ENCODE measurements around the gene NTRK2.

NTRK2 gene

GRCh38 chr9:84686068-84686467 is 16.5 kb downstream of the NTRK2 start:
- DNase-seq: no peak

DNA sequence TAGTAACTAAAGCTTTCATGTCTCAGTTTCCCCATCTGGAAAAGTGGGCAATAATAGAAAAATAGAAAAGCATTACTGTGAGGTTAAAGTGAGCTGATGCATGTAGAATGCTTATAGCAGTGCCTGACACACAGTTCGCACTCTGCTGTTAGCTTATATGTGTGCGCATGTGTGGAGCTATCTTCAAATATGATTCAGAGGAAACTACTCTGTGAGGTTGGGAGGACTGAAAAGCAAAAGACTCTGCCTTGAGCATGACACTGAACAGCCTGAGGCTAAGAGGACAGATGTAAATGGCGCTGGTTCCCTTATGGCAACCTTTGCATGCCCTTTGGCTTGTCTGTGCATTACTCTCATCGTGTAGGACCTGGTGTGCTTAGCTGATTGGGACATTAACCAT is 19.4 kb downstream of the NTRK2 start:
- DNase-seq: no peak

GRCh38 chr9:84691634-84692033 is 22.1 kb downstream of the NTRK2 start:
- no peak for DNase-seq

DNA sequence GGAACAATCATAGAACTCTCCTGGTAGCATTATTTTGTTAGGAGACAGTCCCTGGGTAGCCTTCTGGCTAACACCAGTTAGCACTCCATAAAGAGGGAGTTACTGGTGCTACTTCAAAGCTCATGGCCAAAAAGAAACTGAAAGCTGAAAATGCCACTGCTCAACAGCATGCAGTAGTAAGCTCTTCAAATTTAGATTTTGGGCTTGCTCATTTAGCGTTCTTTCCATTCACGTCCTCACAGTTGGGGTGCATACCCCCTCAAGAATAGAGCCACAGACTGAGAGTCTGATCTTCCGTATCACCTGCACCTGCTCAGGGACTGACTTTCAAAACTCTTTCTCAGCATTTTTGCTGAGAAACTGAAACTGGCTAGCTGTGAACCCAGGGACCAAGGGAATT is 24.7 kb downstream of the NTRK2 start:
- no peak for DNase-seq

- DNase-seq: no peak
These were observed 27.5 kb downstream of the NTRK2 start for GRCh38 chr9:84697042-84697441.

- peak; percentile 4 for DNase-seq
These were observed 28.1 kb downstream of the NTRK2 start for GRCh38 chr9:84697509-84698114.

- DNase-seq: no peak
These were observed 28.8 kb downstream of the NTRK2 start for GRCh38 chr9:84698323-84698722.

- DNase-seq: no peak
These were observed 30.5 kb downstream of the NTRK2 start for GRCh38 chr9:84699984-84700383.

DNA sequence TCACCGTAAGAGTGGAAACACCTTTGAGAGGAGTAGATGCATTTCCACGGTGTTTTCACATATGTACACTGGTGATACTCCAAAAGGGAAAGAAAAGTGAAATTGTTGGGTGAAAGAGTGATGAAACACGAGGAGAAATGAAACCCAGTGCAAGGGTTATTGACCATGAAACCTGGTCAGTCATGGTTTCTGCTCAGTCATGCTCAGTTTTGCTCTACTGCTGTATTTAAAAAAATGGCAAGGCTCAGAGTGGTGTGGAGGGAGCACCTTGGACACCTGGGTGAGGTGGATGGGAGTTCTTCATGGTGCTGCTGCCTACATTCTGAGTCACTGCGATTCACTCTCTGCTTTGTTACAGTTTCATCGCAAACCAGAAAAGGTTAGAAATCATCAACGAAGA is 32.3 kb downstream of the NTRK2 start:
- no peak for DNase-seq

GRCh38 chr9:84702471-84702870 is 32.9 kb downstream of the NTRK2 start:
- no peak for DNase-seq

GRCh38 chr9:84703793-84704192 is 34.3 kb downstream of the NTRK2 start:
- no peak for DNase-seq

GRCh38 chr9:84705128-84705527 is 35.6 kb downstream of the NTRK2 start:
- DNase-seq: no peak

DNA sequence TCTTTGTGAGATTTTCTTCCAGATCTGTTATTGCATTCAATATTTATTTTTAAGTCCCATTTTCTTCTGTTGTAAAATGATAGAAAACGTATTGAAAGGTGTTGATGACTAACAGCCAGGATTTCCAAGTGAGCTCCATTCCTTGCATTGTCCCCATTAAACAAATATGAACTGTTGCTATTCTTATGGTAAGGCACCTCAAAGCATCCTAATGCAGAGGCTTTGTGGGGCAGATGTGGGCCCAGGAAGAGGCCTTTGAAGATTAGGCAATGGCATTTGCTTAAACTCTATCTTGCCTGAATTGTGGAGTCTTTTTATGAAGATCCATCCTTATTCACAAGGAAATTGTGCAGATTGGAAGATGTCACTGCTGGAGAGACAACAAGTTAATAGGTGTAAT is 38.9 kb downstream of the NTRK2 start:
- DNase-seq: no peak

DNA sequence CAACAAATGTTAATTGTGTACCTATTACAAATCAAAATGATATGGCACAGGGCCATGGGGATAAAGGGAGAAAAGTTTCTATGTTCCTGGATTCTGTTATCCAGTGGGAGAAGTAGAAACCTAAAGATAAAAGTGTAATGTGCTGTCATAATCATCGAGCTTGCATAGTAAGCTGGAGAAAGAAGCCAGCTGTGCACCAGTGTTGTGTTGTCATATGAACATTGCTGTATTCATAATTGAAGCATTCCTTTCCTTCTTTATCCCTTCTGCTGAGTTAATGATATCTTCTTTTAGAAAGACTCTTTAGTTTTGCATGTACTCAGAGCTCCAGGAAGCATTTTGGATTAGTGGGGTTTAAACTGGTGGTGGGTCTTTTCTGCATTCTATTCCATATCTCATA is 39.5 kb downstream of the NTRK2 start:
- no peak for DNase-seq

DNA sequence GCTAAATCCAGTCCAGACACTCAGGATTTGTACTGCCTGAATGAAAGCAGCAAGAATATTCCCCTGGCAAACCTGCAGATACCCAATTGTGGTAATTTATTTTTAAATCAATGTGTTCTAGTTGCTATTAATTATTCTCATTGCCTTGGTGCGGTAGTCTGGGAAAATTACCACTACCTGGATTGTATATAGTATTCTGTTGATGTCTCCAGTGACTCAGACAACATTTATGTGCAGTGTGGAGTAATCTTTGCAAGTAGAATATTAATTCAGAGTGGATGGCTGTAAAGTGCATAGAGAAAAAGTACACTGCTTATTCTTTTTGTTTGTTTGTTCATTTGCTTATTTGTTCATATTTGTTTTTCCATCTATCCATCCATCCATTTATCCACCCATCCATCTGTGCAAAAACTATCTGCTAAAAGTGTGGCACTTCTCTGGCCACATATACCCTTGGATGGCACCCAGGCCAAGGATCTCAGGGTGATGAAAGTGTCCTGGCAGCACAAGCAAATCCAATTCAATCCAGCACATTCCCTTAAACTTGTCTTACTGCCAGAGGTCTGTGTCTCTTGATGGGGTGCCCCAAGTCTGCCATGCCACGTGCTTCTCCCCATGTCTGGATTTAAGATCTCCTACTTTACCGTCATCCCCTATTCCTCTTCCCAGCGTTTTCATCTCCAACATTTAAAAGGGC is 41.3 kb downstream of the NTRK2 start:
- no peak for DNase-seq

DNA sequence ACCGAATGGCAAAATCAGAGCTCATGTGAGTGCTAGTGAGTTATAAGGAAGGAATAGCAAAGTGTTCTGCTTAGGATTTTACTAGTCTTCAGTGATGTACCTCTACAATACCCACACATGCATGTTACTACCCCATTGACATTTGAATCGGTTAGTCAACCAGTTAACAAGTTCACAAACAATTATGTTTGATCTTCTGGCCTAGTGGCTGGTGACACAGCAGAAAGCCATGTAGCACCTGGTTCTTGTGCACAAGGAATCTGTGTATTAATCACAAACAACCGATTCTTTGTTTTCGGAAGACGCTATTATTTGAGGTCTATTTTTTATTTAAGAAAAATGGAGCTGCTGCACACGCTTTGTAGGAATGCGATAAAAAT is 41.9 kb downstream of the NTRK2 start:
- DNase-seq: no peak

DNA sequence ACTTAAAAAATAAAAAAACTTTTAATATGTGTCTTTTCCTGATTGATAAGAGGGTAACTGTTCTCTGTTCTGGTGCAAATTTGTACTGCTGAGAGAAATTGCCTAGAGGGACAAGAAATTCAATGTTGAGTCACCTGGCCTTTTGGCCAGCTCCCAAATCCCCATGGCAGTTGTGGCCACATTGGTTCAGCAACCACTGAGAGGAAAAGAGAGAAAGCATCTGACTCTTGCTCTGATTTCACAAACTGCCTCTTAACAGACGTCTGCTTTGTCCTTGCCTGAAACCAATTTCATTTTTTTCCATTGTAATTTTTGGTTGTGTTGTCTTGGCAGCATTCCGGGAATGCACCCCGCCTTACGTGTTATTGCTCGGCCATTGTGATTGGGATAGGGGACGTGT is 42.4 kb downstream of the NTRK2 start:
- DNase-seq: no peak

DNA sequence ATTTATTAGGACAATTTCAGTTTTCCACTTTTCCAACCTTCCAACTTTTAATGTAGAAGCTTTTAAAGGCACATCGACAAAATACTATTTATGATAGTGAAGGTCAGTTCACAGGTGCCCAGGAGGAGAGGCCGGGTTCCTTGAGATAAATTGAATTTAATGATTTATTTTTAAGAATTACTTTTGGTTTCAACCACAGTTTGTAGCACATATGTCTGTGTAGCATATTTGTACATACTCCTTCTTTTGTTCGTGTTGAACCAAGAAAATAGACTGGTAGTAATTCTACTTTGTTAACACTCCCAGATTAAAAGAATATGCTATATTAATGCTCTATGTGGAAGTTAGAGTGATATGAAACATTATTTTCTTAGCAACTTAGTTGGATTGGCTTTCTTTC is 46.7 kb downstream of the NTRK2 start:
- DNase-seq: no peak

DNA sequence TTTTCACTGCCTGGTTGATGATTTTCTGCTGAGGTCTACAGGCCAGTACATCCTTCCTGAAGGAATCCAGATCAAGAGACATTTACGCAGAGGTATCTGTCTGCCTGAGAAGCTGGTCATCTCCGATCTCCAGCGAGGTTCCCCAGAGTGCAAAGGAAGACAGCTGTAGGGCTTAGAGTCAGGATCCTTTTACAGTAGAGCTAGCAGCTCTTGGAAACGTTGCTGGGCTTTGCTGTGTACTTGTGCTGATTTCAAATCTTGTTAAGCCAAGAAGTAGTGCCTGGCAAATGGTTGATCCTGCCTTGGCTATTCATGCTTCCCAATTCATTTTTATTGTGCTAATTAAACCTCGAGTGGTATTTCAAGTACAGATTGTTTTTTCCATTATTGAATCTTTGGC is 48.9 kb downstream of the NTRK2 start:
- DNase-seq: no peak

DNA sequence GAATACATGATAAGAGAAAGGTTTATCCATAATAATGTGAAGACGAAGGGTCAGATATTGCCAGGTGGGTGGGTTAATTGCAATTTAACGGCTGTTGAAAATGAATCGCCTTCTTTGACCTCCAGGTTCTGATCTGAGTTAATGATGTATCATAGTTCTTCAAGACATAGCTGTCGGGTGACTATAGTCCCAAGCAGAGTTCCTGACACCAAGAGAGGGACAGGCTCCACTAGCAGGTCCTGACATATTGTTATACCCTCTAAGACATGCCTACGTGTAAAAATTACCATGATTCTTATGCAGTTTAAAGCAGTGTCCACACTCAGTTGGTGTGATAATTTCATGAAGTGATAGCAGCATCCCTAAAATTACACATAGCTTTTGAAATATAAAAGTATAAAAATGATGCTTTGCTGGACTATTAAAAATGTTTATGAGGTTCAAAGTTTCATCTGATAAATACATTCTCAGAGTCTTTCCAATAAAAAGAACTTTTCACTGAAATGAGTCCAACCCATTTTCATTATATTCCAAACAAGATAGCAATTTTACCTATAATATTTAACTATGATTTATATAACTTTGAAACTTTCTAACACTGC is 53.0 kb downstream of the NTRK2 start:
- no peak for DNase-seq

GRCh38 chr9:84723426-84723825 is 53.9 kb downstream of the NTRK2 start:
- no peak for DNase-seq

GRCh38 chr9:84731696-84732095 is 62.2 kb downstream of the NTRK2 start:
- no peak for DNase-seq

GRCh38 chr9:84736081-84736480 is 66.6 kb downstream of the NTRK2 start:
- DNase-seq: no peak

GRCh38 chr9:84736536-84736935 is 67.0 kb downstream of the NTRK2 start:
- DNase-seq: no peak

GRCh38 chr9:84738353-84738752 is 68.8 kb downstream of the NTRK2 start:
- no peak for DNase-seq

Measured in KG1 (cell line).